Loucy (cell line): ENCODE results near the gene SLC44A2.

Experiments
- H2AFZ ChIP-seq: fragments of 200-600 bp; sonication (generic); 2 replicates; pipeline ENCODE4 v1.6.0; 2016; ENCODE audit warnings: antibody characterized with exemption, mild to moderate bottlenecking, low read length, moderate library complexity
- H3F3A ChIP-seq: fragments of 200-600 bp; 2 replicates; pipeline ENCODE4 v1.6.0; 2016; ENCODE audit warnings: antibody characterized with exemption, low read depth, mild to moderate bottlenecking
- H3K27me3 ChIP-seq: fragments of 200-600 bp; sonication (generic); 2 replicates; pipeline ENCODE4 v1.6.1; 2014; ENCODE audit warnings: low read length, mild to moderate bottlenecking; ENCODE audit not compliant: insufficient read depth, poor library complexity, severe bottlenecking
- H3K36me3 ChIP-seq: fragments of 200-600 bp; sonication (generic); 2 replicates; pipeline ENCODE4 v1.6.1; 2016; ENCODE audit warnings: low read length; ENCODE audit not compliant: insufficient read depth
- H3K4me1 ChIP-seq: fragments of 200-600 bp; sonication (generic); 2 replicates; pipeline ENCODE4 v1.5.1; 2014; ENCODE audit warnings: low read length, mild to moderate bottlenecking; ENCODE audit not compliant: insufficient read depth, poor library complexity, severe bottlenecking
- H3K4me2 ChIP-seq: fragments of 200-600 bp; sonication (generic); 2 replicates; pipeline ENCODE4 v1.6.0; 2014; ENCODE audit warnings: antibody characterized with exemption, low read length, low read depth, mild to moderate bottlenecking; ENCODE audit not compliant: poor library complexity, severe bottlenecking
- H3K4me3 ChIP-seq: fragments of 200-600 bp; sonication (generic); 2 replicates; pipeline ENCODE4 v1.5.1; 2014; ENCODE audit warnings: low read length, mild to moderate bottlenecking, mixed read lengths; ENCODE audit not compliant: poor library complexity, severe bottlenecking
- H3K79me2 ChIP-seq: fragments of 200-600 bp; sonication (generic); 2 replicates; pipeline ENCODE4 v1.6.1; 2014; ENCODE audit warnings: low read length; ENCODE audit not compliant: insufficient read depth
- H3K9ac ChIP-seq: fragments of 200-600 bp; sonication (generic); 2 replicates; pipeline ENCODE4 v1.6.0; 2014; ENCODE audit warnings: mild to moderate bottlenecking, low read depth, low read length, moderate library complexity; ENCODE audit not compliant: poor library complexity, severe bottlenecking
- H3K9me2 ChIP-seq: fragments of 200-600 bp; sonication (generic); replicated peaks from 2 replicates; pipeline ENCODE4 v1.6.1; 2016; ENCODE audit warnings: low read depth, low read length, mixed read lengths
- H3K9me3 ChIP-seq: fragments of 200-600 bp; sonication (generic); 2 replicates; pipeline ENCODE4 v1.6.1; 2014; ENCODE audit warnings: mild to moderate bottlenecking, antibody characterized with exemption, low read length, low read depth; ENCODE audit not compliant: insufficient read depth
- H4K20me1 ChIP-seq: fragments of 200-600 bp; sonication (generic); 2 replicates; pipeline ENCODE4 v1.6.0; 2014; ENCODE audit warnings: antibody characterized with exemption, low read length, mild to moderate bottlenecking; ENCODE audit not compliant: insufficient read depth, poor library complexity, severe bottlenecking
- CTCF ChIP-seq: fragments of 200-600 bp; sonication (generic); conservative IDR thresholded peaks from 2 replicates; pipeline ENCODE4 v1.5.1; 2014; ENCODE audit warnings: mild to moderate bottlenecking, antibody characterized with exemption, low read length
- EZH2phosphoT487 ChIP-seq: fragments of 200-600 bp; IDR thresholded peaks from 2 replicates; pipeline ENCODE4 v1.6.1; 2018; ENCODE audit warnings: antibody characterized with exemption, mild to moderate bottlenecking, moderate library complexity, borderline replicate concordance

Gene SLC44A2

GRCh38 chr19:10634963-10635362 is 9.6 kb downstream of the SLC44A2 start:
- no peak overlapping the region for H3K4me2 ChIP-seq
- no peaks in the 10 kb centered on the region for H3K9me2 ChIP-seq
- no peak overlapping the region for H3K9ac ChIP-seq
- H3K4me1 ChIP-seq: no peaks in the 10 kb centered on the region
- H3K36me3 ChIP-seq: peaks cover 49% of the 10 kb centered on the region; the same call in 1 of the 2 replicates
- H4K20me1 ChIP-seq: no peaks in the 10 kb centered on the region
- no peaks in the 10 kb centered on the region for H3K9me3 ChIP-seq
- H3K4me3 ChIP-seq: no peak overlapping the region
- no peak overlapping the region for H2AFZ ChIP-seq
- TF ChIP-seq EZH2phosphoT487: no peak
- TF ChIP-seq CTCF: no peak
- H3K79me2 ChIP-seq: no peaks in the 10 kb centered on the region
- H3K27me3 ChIP-seq: no peaks in the 10 kb centered on the region
- no peaks in the 10 kb centered on the region for H3F3A ChIP-seq

GRCh38 chr19:10636304-10636972 is 11.1 kb downstream of the SLC44A2 start:
- Histone ChIP-seq H2AFZ (no peak overlapping the region), H3K9ac (no peak overlapping the region), H4K20me1 (no peaks in the 10 kb centered on the region), H3F3A (no peaks in the 10 kb centered on the region), H3K9me2 (no peaks in the 10 kb centered on the region), H3K4me1 (no peaks in the 10 kb centered on the region), H3K79me2 (no peaks in the 10 kb centered on the region), H3K36me3 (peaks cover 43% of the 10 kb centered on the region; the same call in 1 of the 2 replicates), H3K9me3 (no peaks in the 10 kb centered on the region), H3K4me3 (no peak overlapping the region), H3K27me3 (no peaks in the 10 kb centered on the region), H3K4me2 (no peak overlapping the region)
- TF ChIP-seq CTCF (no peak), EZH2phosphoT487 (no peak)

- no peaks in the 10 kb centered on the region for H3F3A ChIP-seq
- peaks cover 3% of the 10 kb centered on the region for H3K4me1 ChIP-seq
- H3K36me3 ChIP-seq: peaks cover 36% of the 10 kb centered on the region; the same call in 1 of the 2 replicates
- TF ChIP-seq EZH2phosphoT487 (no peak), CTCF (no peak)
- no peaks in the 10 kb centered on the region for H3K79me2 ChIP-seq
- no peaks in the 10 kb centered on the region for H3K9me2 ChIP-seq
- no peaks in the 10 kb centered on the region for H3K27me3 ChIP-seq
- H3K4me3 ChIP-seq: no peak overlapping the region
- no peaks in the 10 kb centered on the region for H4K20me1 ChIP-seq
- H3K9me3 ChIP-seq: no peaks in the 10 kb centered on the region
- H3K4me2 ChIP-seq: no peak overlapping the region
- H2AFZ ChIP-seq: no peak overlapping the region
- no peak overlapping the region for H3K9ac ChIP-seq
Measured at GRCh38 chr19:10637894-10638293, 12.5 kb downstream of the SLC44A2 start.
